ENCODE measurements around the gene ADAMTSL1.

DNA sequence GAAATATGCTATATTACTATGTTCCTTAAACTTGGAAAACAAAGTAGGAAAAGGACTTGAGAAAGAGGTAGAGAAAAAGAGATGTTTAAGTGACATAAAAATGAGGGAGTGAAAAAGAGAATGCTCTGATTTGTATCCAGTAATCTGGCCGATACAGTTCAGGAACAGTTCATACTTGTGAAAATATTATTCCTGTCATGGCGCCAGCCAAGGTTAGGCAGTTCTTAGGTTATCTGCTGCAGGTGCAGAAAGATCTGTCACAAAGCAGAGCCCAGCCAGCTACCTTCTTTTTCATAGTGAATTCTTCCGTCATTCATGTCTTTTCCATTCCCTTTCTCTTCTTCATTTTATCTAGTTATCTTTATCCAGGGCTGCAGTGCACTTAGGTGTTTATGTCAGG is 256.3 kb downstream of the ADAMTSL1 start:
- TF ChIP-seq, protein P1, sequence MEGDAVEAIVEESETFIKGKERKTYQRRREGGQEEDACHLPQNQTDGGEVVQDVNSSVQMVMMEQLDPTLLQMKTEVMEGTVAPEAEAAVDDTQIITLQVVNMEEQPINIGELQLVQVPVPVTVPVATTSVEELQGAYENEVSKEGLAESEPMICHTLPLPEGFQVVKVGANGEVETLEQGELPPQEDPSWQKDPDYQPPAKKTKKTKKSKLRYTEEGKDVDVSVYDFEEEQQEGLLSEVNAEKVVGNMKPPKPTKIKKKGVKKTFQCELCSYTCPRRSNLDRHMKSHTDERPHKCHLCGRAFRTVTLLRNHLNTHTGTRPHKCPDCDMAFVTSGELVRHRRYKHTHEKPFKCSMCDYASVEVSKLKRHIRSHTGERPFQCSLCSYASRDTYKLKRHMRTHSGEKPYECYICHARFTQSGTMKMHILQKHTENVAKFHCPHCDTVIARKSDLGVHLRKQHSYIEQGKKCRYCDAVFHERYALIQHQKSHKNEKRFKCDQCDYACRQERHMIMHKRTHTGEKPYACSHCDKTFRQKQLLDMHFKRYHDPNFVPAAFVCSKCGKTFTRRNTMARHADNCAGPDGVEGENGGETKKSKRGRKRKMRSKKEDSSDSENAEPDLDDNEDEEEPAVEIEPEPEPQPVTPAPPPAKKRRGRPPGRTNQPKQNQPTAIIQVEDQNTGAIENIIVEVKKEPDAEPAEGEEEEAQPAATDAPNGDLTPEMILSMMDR (IDR thresholded peaks at IDR 0.05) = no peak
- TF ChIP-seq POLR2A (IDR thresholded peaks at IDR 0.05) = no peak
- TF ChIP-seq POLR2AphosphoS5 (IDR thresholded peaks at IDR 0.05) = no peak
